ENCODE measurements around the gene SLC22A17. TPM values are rescaled to one million over a fixed set of nuclear protein-coding genes. Genes with fewer than 3 reads are reported as not detected.

SLC22A17 gene
- total and polyA plus RNA-seq, 2 of the 13 experiments (the other 11 are each of a cell fraction or from before 2014, with no cell fraction given), result 0.95 to 1.1 TPM

- peak; percentile 17; the same call in 1 of the 2 replicates for TF ChIP-seq ZBTB49 (CRISPR knock-in tag; IDR thresholded peaks at IDR 0.05; ENCODE audit: borderline replicate concordance)
- TF ChIP-seq NR3C1 (CRISPR knock-in tag; IDR thresholded peaks at IDR 0.05), result 0 out of 2 replicates have a peak, but pooled peaks have one; percentile 81
- no peak; the same call in 1 of the 2 replicates for TF ChIP-seq ZNF567 (CRISPR knock-in tag; IDR thresholded peaks at IDR 0.05; ENCODE audit: borderline replicate concordance)
- no peak for TF ChIP-seq BCLAF1 (IDR thresholded peaks at IDR 0.05)
- TF ChIP-seq ZNF512 (CRISPR knock-in tag; IDR thresholded peaks at IDR 0.05), result peak; percentile 61; the same call in 1 of the 2 replicates
- TF ChIP-seq STAT5B (CRISPR knock-in tag; IDR thresholded peaks at IDR 0.05), result peak; percentile 70
- TF ChIP-seq CREB3 (CRISPR knock-in tag; IDR thresholded peaks at IDR 0.05), result peak; percentile 63; the same call in 1 of the 2 replicates
- peak in 1 of 2 experiments; percentile 95; a peak in 2 of 4 replicates for TF ChIP-seq POLR2A (IDR thresholded peaks at IDR 0.05; ENCODE audit: insufficient read depth in 1 of 2, low read depth in 2 of 2, low read length in 2 of 2)
- TF ChIP-seq TBP (CRISPR knock-in tag; IDR thresholded peaks at IDR 0.05), result 0 out of 2 replicates have a peak, but pooled peaks have one; percentile 43
- peak; percentile 73; the same call in 1 of the 2 replicates for TF ChIP-seq CBX5 (CRISPR knock-in tag; IDR thresholded peaks at IDR 0.05; ENCODE audit: borderline replicate concordance)
- TF ChIP-seq STAT6 (CRISPR knock-in tag; IDR thresholded peaks at IDR 0.05; ENCODE audit: borderline replicate concordance), result no peak
- no peak; the same call in 1 of the 2 replicates for TF ChIP-seq CREBL2 (CRISPR knock-in tag; IDR thresholded peaks at IDR 0.05; ENCODE audit: borderline replicate concordance)
- TF ChIP-seq PCBP1 (IDR thresholded peaks at IDR 0.05; ENCODE audit: borderline replicate concordance, low read depth, low read length), result no peak
- TF ChIP-seq MIER3 (CRISPR knock-in tag; IDR thresholded peaks at IDR 0.05; ENCODE audit: borderline replicate concordance), result peak; percentile 69
Observed at GRCh38 chr14:23321572-23322547, 30.8 kb downstream of the SLC22A17 start (continued).
